Activated CD4-positive, CD25-positive, alpha-beta regulatory T cell treated with anti-CD3 and anti-CD28 coated beads, Interleukin-2, amount 50 U/mL, for 24 hours (primary cell): ENCODE results near the gene MCRIP2.

Experiments used
- ATAC-seq, 2 donors: fragments of 150-1000 bp; cut with Tn5 transposase; one replicate each; pipeline ENCODE4 v1.10.0; 2021; ENCODE audit warnings: mild to moderate bottlenecking in 1 of 2, moderate library complexity in 1 of 2

The MCRIP2 gene

GRCh38 chr16:617855-618254, 23.8 kb upstream of the MCRIP2 start:
- ATAC-seq = no peak

GRCh38 chr16:619476-620100, 22.0 kb upstream of the MCRIP2 start:
- no peak for ATAC-seq

- no peak for ATAC-seq
Measured at GRCh38 chr16:620700-621525, 20.7 kb upstream of the MCRIP2 start.

- ATAC-seq = no peak
Measured at GRCh38 chr16:621526-622105, 20.0 kb upstream of the MCRIP2 start.

- no peak for ATAC-seq
Measured at GRCh38 chr16:622920-623280, 18.7 kb upstream of the MCRIP2 start.

GRCh38 chr16:624526-625070, 17.0 kb upstream of the MCRIP2 start:
- no peak for ATAC-seq

- ATAC-seq = no peak
Measured at GRCh38 chr16:625117-625976, 16.3 kb upstream of the MCRIP2 start.

GRCh38 chr16:625977-626765, 15.5 kb upstream of the MCRIP2 start:
- ATAC-seq = no peak

GRCh38 chr16:626787-627453, 14.7 kb upstream of the MCRIP2 start:
- ATAC-seq = no peak

GRCh38 chr16:627454-628239, 14.0 kb upstream of the MCRIP2 start:
- no peak for ATAC-seq

- ATAC-seq = no peak
Measured at GRCh38 chr16:628321-629061, 13.1 kb upstream of the MCRIP2 start.

GRCh38 chr16:629185-629832, 12.3 kb upstream of the MCRIP2 start:
- ATAC-seq = no peak

GRCh38 chr16:629833-630248, 11.8 kb upstream of the MCRIP2 start:
- ATAC-seq = no peak

GRCh38 chr16:630249-630814, 11.3 kb upstream of the MCRIP2 start:
- no peak for ATAC-seq

GRCh38 chr16:630815-631405, 10.7 kb upstream of the MCRIP2 start, which contains the start of gene WFIKKN1:
Gene WFIKKN1 (plus strand): TSS chr16:630985. CDS start chr16:631254, 269 bp downstream.
- ATAC-seq = no peak

- ATAC-seq = no peak
Measured at GRCh38 chr16:631808-632358, 9.7 kb upstream of the MCRIP2 start.

GRCh38 chr16:632486-633335, 8.9 kb upstream of the MCRIP2 start:
- no peak for ATAC-seq
